Measurements from ENCODE around the gene HS6ST2. TPM values are rescaled to one million over a fixed set of nuclear protein-coding genes. Genes with fewer than 3 reads are reported as not detected.

Gene HS6ST2
- total RNA-seq, 1 donor from 2014 or later = not detected

GRCh38 chrX:132623942-132624341, 334.5 kb downstream of the HS6ST2 start:
- H3K27me3 ChIP-seq = no peaks in the 10 kb centered on the region
- TF ChIP-seq CTCF (IDR thresholded peaks at IDR 0.05) = no peak
- DNase-seq (ENCODE audit: low spot score in 2 of 2) = no peak
- no peak overlapping the region for H3K27ac ChIP-seq
- no peaks in the 10 kb centered on the region for H3K9me3 ChIP-seq
- H3K4me1 ChIP-seq = no peaks in the 10 kb centered on the region
- intact Hi-C loops (cut with DNase I) = no loop called here
- H3K36me3 ChIP-seq = no peaks in the 10 kb centered on the region
- H3K4me3 ChIP-seq = no peak overlapping the region

DNA sequence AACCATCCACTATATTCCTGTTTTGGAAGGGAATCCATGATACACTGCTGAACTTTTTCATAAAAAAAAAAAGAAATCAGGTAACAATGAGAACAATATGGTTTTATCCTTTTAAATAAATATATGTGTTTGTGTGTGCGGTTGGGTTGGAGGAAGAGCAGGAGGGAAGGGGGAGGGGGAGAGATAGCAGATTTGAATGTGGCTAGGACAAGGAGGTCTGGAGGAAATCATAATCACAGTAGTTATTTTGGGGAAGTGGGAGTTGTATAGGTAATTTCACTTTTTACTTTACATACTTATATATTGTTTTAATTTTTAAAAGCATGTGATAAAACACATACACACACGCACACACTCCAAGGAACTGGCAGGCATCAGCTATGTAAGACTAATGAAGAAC, 335.1 kb downstream of the HS6ST2 start:
- Histone ChIP-seq H3K4me1 (no peaks in the 10 kb centered on the region), H3K27ac (no peak overlapping the region), H3K4me3 (no peak overlapping the region), H3K36me3 (no peaks in the 10 kb centered on the region), H3K27me3 (no peaks in the 10 kb centered on the region), H3K9me3 (no peaks in the 10 kb centered on the region)
- no peak for TF ChIP-seq CTCF (IDR thresholded peaks at IDR 0.05)
- intact Hi-C loops (cut with DNase I) = no loop called here
- no peak for DNase-seq (ENCODE audit: low spot score in 2 of 2)

GRCh38 chrX:132622130-132622529, 336.3 kb downstream of the HS6ST2 start:
- no peak for TF ChIP-seq CTCF (IDR thresholded peaks at IDR 0.05)
- Histone ChIP-seq H3K27me3 (no peaks in the 10 kb centered on the region), H3K27ac (no peak overlapping the region), H3K4me3 (no peak overlapping the region), H3K4me1 (no peaks in the 10 kb centered on the region), H3K9me3 (no peaks in the 10 kb centered on the region), H3K36me3 (no peaks in the 10 kb centered on the region)
- no peak for DNase-seq (ENCODE audit: low spot score in 2 of 2)
- intact Hi-C loops (cut with DNase I) = no loop called here

DNA sequence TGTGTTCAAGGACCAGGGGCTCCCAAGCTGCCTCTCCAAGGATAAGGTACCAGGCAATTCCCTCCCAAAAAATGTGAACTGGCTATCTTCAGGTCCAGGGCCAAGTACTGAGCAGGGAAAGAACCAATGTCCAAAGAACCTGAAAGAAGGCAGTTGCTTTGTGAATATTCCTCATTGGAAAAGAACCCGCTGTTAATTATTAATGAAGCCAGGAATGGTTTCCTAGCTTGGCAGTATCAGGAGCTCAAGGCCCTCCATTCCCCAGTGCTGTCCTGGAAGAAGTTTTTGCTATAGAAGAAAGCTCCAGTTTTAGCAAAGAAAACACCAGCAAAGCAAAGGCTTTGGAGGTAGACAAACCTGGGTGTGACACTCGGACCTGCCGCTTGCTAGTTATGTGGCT, 339.6 kb downstream of the HS6ST2 start:
- intact Hi-C loops (cut with DNase I) = no loop called here
- TF ChIP-seq CTCF (IDR thresholded peaks at IDR 0.05) = no peak

GRCh38 chrX:132615391-132616131, 342.9 kb downstream of the HS6ST2 start:
- DNase-seq (ENCODE audit: low spot score in 2 of 2) = no peak
- intact Hi-C loops (cut with DNase I) = no loop called here

More for the DNA sequence above, 339.6 kb downstream of the HS6ST2 start:
- Histone ChIP-seq H3K4me1 (no peaks in the 10 kb centered on the region), H3K36me3 (no peaks in the 10 kb centered on the region), H3K4me3 (no peak overlapping the region), H3K9me3 (no peaks in the 10 kb centered on the region), H3K27ac (no peak overlapping the region), H3K27me3 (no peaks in the 10 kb centered on the region)
- DNase-seq (ENCODE audit: low spot score in 2 of 2) = no peak

More at GRCh38 chrX:132615391-132616131, 342.9 kb downstream of the HS6ST2 start:
- Histone ChIP-seq H3K27me3 (no peaks in the 10 kb centered on the region), H3K4me1 (no peaks in the 10 kb centered on the region), H3K4me3 (no peak overlapping the region), H3K9me3 (no peaks in the 10 kb centered on the region), H3K36me3 (no peaks in the 10 kb centered on the region), H3K27ac (no peak overlapping the region)
- peak in 1 of 3 experiments; percentile 28 for TF ChIP-seq CTCF (IDR thresholded peaks at IDR 0.05)

All from ascending aorta (tissue), 2 donors.